Stimulated activated CD4-positive, alpha-beta T cell treated with anti-CD3 and anti-CD28 coated beads, TNF-alpha, amount 100 ng/mL, for 48 hours (primary cell): ENCODE measurements around the gene TADA2A.
"Not testable (repeated sequence)": the region's sequence is repeated elsewhere in the genome, so short reads cannot be mapped to it uniquely, and the experiment has no call there.

Experiments used
- DNase-seq, 3 donors: peaks; one replicate each; pipeline ENCODE4 v3.0.0-alpha.2; 2020; ENCODE audit warnings: low read depth in 3 of 3

Gene TADA2A

DNA sequence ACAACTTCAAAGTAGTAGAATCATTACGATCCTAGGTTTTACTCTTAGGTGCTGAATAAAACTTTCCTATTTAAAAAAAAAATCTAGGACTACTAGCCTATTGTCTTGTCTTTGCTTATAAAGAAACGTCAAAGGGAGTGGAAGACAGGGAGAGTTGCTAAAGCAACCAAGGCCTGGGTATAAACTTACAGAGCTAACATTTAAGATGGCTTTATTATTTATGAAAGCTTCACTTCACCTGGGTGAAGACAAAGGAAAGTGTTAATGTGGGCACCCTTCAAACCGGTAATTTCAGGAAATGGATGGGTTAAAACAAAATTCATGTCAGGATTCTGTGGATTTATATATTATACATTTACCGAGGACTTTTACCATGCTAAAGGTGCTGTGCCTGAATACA is 85.5 kb downstream of the TADA2A start:
- no peak for DNase-seq

DNA sequence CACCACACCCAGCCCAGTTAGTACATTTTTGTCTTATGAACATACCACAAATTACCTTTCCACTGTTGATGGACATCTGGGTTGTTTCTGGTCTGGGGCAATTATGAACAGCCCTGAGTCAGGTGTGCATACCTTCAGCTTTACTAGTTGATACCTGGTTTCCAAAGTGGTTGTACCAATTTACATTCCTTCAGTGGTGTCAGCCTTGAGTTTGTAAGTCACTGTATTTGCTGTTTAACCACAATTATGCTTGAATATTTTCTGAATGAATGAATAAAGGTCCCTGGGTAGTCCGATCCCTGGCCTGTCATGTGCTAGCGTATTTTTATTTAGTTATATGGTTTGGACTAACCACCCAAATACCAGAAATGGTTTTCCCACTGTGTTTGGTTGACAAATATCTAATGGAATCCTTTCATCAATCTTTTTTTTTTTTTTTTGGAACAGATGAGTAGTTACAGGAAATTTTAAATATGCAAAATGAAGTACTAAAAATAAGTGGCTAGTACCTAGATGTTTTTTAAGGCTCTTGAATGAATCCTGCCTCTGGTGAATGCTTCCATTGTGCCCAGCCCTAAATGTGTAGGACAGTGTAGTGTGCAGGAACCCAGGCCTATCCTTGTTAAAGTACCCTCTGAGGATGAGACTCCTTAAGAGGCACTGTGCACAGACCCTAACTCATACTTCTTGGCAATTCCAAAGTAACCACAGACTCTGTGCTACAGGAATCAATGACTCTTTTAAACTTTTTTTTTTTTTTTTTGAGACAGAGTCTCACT is 86.8 kb downstream of the TADA2A start:
- no peak for DNase-seq

DNA sequence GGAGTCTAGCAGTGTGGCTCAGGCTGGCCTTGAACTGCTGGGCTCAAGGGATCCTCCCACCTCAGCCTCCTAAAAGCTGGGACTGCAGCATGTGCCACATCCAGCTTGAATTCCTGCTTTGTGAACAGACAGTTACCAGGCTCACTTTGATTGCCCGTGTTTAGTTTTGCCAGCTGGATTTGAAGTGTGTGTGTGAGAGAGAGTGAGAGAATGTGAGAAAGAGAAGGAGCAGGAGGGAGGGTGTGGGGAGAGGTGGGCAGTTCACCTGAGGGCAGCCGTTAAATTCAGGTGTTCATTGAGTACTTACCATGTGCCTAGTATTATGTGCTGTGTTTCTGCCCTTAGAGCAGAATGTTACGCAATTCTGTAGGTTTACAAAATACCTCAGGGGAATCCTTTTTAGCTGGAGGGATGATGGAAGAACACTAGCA is 87.7 kb downstream of the TADA2A start:
- no peak for DNase-seq

DNA sequence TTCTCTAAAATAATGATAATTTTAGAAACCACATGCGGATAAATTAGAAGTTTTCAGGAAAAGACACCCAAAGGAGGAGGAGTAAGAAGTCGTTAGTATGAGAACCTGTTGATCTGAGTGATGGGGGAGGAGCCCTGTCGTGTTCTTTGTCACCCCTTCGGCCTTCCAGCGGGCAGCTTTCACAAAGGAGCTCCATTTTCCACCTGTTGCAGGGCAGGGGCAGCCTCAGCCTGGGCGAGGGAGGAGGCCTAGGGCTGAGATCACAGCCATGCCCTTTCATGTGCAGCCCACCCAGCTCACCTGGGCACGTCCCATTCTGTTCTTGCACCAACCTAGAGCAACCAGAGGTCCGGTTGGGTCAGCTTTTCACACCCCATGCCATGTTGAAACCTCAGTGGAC is 88.3 kb downstream of the TADA2A start:
- no peak for DNase-seq

DNA sequence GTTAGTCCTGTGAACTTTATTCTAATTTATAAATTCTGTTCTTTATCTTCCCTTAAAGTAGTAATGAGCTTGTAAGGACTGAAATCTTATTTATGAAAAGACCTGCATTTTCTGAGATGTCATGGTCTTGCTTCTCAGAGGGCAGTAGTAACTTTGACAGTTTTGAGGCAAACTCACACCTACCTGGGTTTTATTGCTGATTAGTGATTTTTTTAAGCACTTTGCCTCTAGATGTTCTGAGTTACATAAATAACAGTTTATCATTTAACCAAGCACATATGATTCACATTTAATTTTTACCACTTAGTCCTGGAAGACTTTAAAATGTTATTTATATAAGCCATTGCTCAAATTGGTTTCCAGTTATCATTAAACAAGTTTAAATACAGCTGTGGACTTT is 93.7 kb downstream of the TADA2A start:
- no peak for DNase-seq

DNA sequence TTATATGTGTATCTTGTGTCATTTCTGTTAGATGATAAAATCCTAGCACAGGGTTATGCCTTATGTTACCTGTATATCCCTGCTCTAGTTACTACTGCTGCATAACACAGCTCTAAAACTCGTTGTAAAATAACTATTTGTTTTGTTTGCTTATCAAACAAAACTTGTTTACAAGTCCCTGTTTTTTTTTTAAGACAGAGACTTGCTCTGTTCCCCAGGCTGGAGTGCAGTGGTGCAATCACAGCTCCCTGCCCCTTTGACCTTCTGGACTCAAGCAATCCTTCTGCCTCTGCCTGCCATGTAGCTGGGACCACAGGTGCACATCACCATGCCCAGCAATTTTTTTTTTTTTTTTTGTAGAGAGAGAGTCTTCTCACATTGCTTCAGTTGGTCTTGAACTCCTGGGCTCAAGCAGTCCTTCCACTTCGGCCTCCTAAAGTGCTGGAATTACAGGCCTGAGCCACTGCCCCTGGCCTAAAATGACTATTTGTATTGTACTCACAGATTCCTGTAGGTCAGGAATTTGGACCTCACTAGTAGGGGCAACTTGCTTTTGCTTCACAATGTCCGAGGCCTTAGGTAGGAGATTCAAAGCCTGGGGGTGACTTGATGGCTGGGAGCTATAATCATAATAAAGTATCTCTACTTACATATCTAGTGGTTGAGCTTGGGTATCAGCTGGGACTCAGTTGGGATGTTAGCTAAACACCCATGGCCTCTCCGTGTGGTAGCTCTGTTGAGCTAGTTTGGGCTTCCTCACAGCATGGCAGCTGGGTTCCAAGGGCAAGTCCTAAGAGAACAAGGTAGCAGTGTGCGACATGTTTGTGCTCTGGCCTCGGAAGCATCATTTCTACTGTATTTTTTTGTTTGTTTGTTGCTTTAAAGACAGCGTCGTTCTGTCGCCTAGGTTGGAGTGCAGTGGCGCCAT is 95.6 kb downstream of the TADA2A start:
- DNase-seq: no peak

DNA sequence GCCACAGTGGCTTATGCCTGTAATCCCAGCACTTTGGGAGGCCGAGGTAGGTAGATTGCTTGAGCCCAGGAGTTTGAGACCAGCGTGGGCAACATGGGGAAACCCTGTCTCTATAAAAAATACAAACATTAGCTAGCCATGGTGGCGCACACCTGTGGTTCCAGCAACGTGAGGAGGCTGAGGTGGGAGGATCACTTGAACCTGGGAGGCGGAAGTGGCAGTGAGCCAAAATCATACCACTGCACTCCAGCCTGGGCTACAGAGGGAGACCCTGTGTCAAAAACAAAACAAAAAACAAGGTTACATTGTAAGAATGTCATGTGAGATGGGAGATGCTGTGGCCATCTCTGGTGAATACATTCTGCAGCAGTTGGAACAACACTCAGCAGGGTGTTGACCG is 96.5 kb downstream of the TADA2A start:
- no peak for DNase-seq

DNA sequence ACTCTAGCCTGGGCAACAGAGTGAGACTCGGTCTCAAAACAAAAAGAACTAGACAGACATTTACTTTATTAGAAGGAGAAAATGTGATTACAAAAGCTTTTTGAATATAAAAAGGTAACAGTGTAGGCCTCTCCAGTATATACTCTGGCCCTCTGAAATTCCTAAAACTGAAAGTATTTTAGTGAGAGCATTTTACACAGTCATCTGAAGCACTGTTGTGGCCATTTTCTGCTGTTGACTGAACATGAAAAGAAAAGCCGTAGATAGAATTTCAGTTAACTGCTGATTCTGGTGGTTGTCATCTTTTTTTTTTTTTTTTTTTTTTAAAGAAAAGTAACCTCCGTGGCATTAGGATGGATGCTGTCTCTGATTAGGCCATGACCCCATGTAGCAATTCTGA is 98.6 kb downstream of the TADA2A start:
- no peak for DNase-seq

DNA sequence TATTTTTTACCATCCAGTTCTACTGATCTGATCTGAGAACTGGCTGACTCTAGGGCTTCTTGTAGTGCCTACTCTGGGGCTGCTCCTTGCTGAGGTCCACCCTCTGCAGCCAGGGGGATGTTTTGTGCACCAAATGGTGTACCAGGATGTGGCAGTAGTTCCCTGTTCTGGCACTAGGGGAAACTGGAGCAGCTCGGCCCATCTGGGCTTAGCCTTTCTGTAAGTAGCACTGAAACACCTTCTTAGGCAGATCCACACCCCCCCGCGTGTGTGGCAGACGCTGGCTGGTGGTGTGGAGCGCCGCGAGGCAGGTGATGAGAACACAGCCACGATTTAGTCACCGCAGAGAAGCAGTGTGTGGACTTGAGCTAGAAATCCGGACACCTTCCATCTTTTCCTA is 100.0 kb downstream of the TADA2A start:
- DNase-seq: no peak

DNA sequence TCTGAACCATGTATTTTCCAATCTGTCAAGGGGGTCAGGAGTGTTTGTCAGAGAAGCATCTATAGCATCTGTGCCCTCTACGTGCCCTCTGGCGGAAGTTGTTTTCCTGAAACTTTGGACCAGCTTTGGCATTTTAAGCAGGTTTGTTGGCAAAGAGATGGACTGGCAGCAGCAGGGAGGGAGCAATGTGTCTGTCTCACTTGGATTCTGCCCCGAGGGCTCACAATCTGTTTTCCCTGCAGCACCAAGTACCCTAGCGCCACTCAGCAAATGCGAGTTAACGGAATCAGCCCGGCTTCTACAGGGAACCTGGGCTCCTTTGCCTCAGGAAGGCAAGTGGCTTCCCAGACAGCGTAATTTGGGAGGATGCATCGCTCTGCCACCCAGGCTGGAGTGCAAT is 100.4 kb downstream of the TADA2A start:
- DNase-seq: no peak

DNA sequence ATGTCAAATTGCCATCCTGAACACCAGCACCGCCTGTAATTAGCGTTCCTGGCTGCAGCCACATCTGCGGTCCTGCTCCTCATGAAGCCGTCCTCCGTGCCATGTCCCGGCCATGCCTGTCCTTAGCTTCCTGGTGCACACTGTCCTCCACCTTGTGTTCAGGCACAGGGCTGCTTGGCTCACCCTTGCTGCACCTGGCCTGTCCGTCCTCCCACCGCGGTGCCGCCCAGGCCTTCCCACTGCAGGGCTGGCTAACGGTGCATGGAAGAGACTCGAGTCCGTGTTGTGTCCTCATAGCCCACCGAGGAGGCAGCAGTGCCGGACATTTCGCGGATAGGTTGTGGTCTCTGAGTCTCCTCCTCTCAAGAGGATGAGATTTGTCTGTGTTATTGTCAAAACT is 103.4 kb downstream of the TADA2A start:
- no peak for DNase-seq

DNA sequence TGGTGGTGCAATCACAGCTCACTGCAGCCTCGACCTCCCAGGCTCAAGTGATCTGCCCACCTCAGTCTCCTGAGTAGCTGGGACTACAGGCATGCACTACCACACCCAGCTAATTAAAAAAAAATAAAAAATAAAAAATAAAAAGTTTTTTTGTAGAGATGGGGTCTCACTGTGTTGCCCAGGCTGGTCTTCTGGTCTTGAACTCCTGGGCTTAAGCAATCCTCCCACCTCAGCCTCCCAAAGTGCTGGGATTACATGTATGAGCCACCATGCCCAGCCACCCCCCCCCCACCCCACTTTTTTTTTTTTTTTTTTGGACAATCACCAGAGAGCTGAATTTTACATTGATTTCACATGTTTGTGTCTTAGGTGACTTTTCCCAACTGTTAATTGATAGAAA is 105.0 kb downstream of the TADA2A start:
- not testable (repeated sequence) for DNase-seq

DNA sequence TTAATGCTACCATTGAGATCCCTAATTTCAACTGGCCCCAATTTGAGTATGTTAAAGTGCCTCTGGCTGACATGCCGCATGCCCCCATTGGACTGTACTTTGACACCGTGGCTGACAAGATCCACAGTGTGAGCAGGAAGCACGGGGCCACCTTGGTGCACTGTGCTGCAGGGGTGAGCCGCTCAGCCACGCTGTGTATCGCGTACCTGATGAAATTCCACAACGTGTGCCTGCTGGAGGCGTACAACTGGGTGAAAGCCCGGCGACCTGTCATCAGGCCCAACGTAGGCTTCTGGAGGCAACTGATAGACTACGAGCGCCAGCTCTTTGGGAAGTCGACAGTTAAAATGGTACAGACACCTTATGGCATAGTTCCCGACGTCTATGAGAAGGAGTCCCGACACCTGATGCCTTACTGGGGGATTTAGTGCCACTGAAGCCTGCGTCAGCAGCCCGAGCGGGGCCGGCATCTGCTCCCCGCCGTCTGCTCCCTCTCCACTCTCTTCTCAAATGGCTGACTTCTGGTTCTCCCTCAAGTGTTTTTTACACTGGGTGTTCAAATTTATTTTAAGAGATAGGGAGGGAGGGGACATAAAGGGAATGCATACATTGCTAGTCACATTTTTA is 105.9 kb downstream of the TADA2A start:
- DNase-seq: no peak

DNA sequence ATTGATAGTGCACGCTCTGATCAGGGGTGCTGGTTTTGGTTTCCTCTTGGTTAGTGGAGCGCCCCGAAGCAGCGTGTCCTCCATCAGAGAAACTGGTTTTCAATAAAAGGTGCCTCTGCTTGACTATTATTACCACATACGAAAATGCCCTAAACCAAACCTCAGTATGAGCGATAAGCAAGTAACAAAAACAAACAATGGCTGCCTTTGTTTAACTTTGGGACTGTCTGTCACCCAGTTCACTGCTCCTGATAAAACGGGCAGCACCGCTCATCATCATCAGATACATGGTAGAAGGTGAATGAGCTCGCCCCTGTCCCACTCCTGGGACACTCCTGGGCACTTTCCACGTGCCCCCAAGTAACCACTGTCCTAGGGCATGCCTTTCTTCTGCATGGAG is 107.0 kb downstream of the TADA2A start:
- no peak for DNase-seq

DNA sequence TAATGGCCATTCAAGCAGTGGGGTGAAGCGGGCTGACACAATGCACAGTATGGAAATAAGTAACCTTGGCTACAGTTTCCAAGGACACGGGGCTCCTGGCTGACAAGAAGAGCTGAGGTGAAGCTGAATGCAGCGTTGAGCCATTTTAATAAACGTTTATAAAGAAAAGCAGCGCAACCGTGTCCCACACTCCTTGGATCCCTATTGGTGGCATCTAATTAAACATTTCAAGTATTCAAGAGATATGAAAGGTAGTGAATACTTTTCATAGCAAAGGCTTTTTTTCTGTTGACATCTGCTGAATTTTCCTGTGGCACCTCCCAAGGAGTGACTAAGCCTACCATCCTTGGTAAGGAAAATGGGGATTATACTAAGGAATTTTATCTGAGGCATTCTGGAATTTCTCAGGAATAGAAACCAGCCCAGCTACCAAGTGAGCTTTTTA is 109.5 kb downstream of the TADA2A start:
- no peak for DNase-seq

DNA sequence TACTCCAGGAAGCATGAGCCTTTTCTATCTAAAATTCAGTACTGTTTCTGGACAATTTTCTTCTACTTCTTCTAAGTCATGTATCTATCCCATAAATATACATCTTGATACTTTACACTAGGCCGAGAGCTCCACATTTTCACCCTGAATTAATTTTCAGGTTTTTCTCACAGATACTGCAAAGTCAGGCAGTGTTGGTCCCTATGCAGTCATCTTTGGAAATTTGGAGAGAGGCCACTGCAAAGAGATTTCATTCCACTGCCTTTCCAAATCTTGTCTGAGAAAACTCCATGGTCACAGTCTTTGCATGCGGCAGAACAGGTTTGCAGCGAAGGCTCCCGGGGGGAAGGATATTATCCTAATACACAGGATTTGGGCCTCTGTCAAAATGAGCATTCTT is 111.2 kb downstream of the TADA2A start:
- DNase-seq: no peak

DNA sequence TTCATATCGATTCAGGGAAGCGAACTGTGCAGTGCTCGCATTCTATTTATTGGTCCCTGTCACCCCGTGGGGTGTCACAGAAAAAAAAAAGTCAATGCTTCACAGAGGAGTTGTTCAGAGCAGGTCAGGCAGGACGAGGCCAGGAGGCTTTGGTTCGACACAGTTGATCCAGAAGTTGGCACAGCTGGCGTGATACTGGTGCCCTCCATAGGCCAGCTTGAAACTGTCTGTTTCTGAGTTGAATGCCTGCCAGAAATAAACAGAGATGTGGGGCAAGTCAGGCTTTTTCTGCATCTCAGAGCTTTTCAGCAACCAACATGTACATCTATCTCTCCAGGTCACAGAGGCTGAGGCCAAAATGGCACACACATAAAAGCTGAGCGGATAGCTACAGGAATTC is 112.1 kb downstream of the TADA2A start:
- no peak for DNase-seq

DNA sequence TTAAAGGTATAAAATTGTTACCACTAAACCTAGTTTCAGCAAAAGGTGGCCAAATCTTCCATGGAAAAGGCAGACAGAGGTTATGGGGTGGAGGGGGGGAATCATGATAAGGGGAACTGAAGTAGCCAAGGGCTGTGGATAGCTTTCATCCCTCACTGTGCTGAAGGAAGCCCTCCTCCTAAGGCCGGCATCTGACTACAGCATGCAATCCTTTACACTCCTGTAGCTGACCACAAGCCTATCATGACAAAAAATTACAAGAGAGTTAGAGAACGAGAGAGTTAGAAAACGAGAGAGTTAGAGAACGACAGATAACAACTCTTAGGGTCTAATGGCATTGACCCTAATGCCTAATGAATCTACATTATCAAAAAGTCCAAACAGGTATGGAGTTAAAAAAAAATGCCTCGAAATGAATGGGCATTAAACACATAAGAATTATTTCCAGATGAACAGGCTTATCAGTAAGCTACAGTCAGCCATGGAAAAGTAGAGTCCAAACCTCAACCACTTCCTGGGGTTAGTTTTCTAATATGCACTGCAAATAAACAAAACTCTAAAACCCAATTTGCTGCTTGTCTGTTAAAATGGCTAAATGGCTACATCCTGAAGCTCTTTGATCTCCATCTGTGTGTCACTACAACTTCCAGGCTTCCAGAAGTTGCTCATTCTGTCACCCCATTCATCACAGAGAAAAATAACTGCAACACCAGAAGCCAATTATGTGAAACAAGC is 112.7 kb downstream of the TADA2A start:
- DNase-seq: no peak

DNA sequence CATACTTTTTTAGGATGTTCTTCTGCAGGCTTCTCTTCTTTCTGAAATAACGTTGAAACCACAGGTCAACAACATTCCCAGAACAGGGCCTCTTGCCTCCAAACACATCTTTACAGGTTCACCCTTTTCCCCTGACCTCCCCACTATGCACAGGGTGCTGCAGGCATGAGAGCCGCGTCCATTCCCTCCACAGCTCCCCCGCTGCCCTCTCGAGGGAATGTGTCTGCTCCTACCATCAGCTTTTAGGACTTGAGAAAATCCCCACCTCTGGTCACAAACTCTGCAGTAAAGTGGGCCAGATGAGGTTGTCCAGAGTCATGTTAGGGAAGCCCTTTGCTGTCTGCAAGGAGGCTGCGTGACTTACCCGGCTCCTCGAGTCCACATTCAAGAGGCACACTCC is 113.5 kb downstream of the TADA2A start:
- DNase-seq: no peak

DNA sequence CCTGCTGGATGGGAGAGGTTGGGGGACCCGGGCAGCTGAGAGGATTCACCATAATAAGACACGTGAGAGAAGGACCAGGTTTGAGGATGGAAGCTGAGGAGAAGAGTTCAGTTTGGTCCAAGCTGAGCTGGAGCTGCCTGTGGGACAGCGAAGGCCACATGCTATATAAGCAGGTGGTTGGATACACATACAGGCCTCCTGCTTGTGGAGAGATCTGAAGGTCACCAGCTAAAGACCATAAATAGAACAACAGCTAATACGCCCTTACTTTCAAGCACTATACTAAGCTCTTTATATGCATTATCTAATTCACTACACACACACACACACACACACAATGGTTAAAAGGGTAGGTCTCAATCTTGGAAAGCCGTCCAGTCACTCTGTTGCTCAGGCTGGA is 115.1 kb downstream of the TADA2A start:
- no peak for DNase-seq

DNA sequence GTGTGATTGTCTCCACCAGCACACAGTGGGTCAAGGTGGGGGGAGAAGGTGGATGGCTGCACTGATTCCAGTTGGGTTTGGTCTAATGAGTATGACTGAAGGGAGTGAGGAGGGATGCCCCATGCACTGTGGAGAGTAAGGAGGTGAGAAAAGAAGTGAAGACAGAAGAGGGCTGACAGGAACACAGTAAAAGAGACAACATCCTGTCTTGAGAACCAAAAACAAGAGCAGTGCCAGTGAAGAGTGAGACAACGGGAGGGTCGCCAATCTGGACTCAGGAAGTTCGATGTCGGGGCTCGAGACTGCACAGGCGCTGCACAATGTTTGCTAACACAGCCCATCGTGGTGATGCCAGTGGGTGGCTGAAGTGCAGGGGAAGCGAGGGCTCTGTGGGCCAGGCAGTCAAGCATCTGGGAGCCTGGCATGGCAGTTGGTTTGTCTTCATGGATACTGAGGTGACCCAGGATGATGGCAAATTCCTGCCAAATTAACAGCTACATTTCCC is 117.1 kb downstream of the TADA2A start:
- no peak for DNase-seq
